K562 (cell line): ENCODE data around the gene TMEM41B. TPM values are rescaled to one million over a fixed set of nuclear protein-coding genes. Genes with fewer than 3 reads are reported as not detected.

ENCODE experiments used
- CBFA2T3 ChIP-seq: fragments of 450-650 bp; IDR thresholded peaks from 2 replicates; pipeline ENCODE4 v1.6.1; 2017
- CEBPG ChIP-seq, 3 experiments: fragments of 200-800 bp in 1 of 3; sonication (Bioruptor generic) in 1 of 3; sonication (generic) in 1 of 3; formaldehyde crosslinking in 1 of 3; IDR thresholded peaks in 2 of 3; conservative IDR thresholded peaks in 1 of 3; 2 replicates each; pipeline versions ENCODE4 v1.6.1 to v1.8.0; 2016 to 2022; ENCODE audit warnings: missing compliant biosample characterization in 2 of 3, missing genetic modification characterization in 2 of 3, mild to moderate bottlenecking in 1 of 3, missing genetic modification reagents in 1 of 3
- CHCHD3 ChIP-seq: fragments of 250-450 bp; sonication (Bioruptor Pico); IDR thresholded peaks from 2 replicates; pipeline ENCODE4 v2.1.2; 2022; ENCODE audit warnings: mild to moderate bottlenecking
- ELF4 ChIP-seq: fragments of 450-650 bp; formaldehyde crosslinking; IDR thresholded peaks from 2 replicates; pipeline ENCODE4 v1.4.0; 2022; ENCODE audit warnings: missing genetic modification characterization
- ESRRB ChIP-seq: fragments of 250-450 bp; sonication (Bioruptor Pico); IDR thresholded peaks from 2 replicates; pipeline ENCODE4 v1.5.0; 2020; ENCODE audit warnings: mild to moderate bottlenecking, moderate library complexity, borderline replicate concordance
- ETV5 ChIP-seq: sonication (generic); formaldehyde crosslinking; IDR thresholded peaks from 2 replicates; pipeline ENCODE4 v1.4.0; 2020; ENCODE audit warnings: low read depth, mild to moderate bottlenecking, missing genetic modification reagents
- FOXK1 ChIP-seq: sonication (generic); formaldehyde crosslinking; IDR thresholded peaks from 2 replicates; pipeline ENCODE4 v1.8.0; 2022; ENCODE audit warnings: missing genetic modification reagents, mild to moderate bottlenecking, borderline replicate concordance
- FOXK2 ChIP-seq, 2 experiments: fragments of 450-650 bp; IDR thresholded peaks in 1 of 2; conservative IDR thresholded peaks in 1 of 2; 2 replicates each; pipeline ENCODE4 v1.6.1; 2016; ENCODE audit warnings: low read depth in 2 of 2, mild to moderate bottlenecking in 1 of 2
- GATAD2B ChIP-seq: fragments of 450-650 bp; IDR thresholded peaks from 2 replicates; pipeline ENCODE4 v1.6.1; 2017; ENCODE audit warnings: mild to moderate bottlenecking, borderline replicate concordance
- MAFG ChIP-seq: fragments of 450-650 bp; conservative IDR thresholded peaks from 2 replicates; pipeline ENCODE4 v1.6.1; 2016; ENCODE audit warnings: missing genetic modification characterization, missing compliant biosample characterization
- MCM5 ChIP-seq: fragments of 450-650 bp; IDR thresholded peaks from 2 replicates; pipeline ENCODE4 v1.6.1; 2016; ENCODE audit warnings: low read depth
- PHB2 ChIP-seq: fragments of 450-650 bp; IDR thresholded peaks from 2 replicates; pipeline ENCODE4 v1.6.1; 2017; ENCODE audit warnings: low read depth
- PRPF4 ChIP-seq: fragments of 200-400 bp; formaldehyde crosslinking; IDR thresholded peaks from one replicate; pipeline ENCODE4 v1.6.1; 2017; ENCODE audit warnings: low read length, low read depth, mild to moderate bottlenecking; ENCODE audit not compliant: insufficient read depth, poor library complexity, severe bottlenecking
- PTRF ChIP-seq: fragments of 450-650 bp; IDR thresholded peaks from 2 replicates; pipeline ENCODE4 v1.6.1; 2016; ENCODE audit warnings: mild to moderate bottlenecking, missing genetic modification characterization, missing compliant biosample characterization
- PYGO2 ChIP-seq: fragments of 450-650 bp; IDR thresholded peaks from 2 replicates; pipeline ENCODE4 v1.6.1; 2016; ENCODE audit warnings: mild to moderate bottlenecking, missing genetic modification characterization, moderate library complexity, missing compliant biosample characterization
- SMC3 ChIP-seq: conservative IDR thresholded peaks from 2 replicates; pipeline ENCODE4 v1.6.1; 2011; ENCODE audit warnings: low read depth, low read length, improper control_type of control experiment; ENCODE audit not compliant: insufficient read depth
- TARDBP ChIP-seq: fragments of 450-650 bp; IDR thresholded peaks from 2 replicates; pipeline ENCODE4 v1.6.1; 2016
- ZNF146 ChIP-seq: IDR thresholded peaks from one replicate; pipeline ENCODE4 v1.6.1; 2018; ENCODE audit warnings: missing compliant biosample characterization; ENCODE audit not compliant: unreplicated experiment
- ZNF551 ChIP-seq: fragments of 250-450 bp; sonication (Bioruptor Pico); IDR thresholded peaks from 2 replicates; pipeline ENCODE4 v1.5.0; 2021; ENCODE audit warnings: mild to moderate bottlenecking, moderate library complexity
- ZNF561 ChIP-seq: fragments of 450-650 bp; formaldehyde crosslinking; conservative IDR thresholded peaks from 2 replicates; pipeline ENCODE4 v1.4.0; 2020; ENCODE audit warnings: mild to moderate bottlenecking, moderate library complexity
- polyA plus RNA-seq, 8 experiments: library from polyadenylated mRNA; depleted of rRNA in 4 of 8; stranded (reverse) in 5 of 8; unstranded in 3 of 8; fragments of >200 nt; fragmentation: Nextera tagmentation in 2 of 8; fragmentation: Illumina TruSeq in 1 of 8; extraction: Ambion mirVana in 2 of 8; extraction: Trizol in 1 of 8; gene quantifications; 2 replicates each; pipeline versions ENCODE4 v1.2.1 to v1.2.3, GENCODE V29; 2011 to 2014; ENCODE audit warnings: inconsistent platforms in 1 of 8, missing spikeins in 1 of 8
- total RNA-seq, 7 experiments: library from RNA; depleted of rRNA in 6 of 7; stranded (reverse); fragments of >200 nt in 6 of 7; fragmentation: Illumina TruSeq in 2 of 7; extraction: Trizol in 2 of 7; gene quantifications; 2 replicates each; pipeline versions ENCODE4 v1.2.1 to v1.2.3, GENCODE V29; 2011 to 2021; ENCODE audit warnings: low replicate concordance in 1 of 7
- TF ChIP-seq, protein P1 (sequence below): fragments of 450-650 bp; IDR thresholded peaks from 2 replicates; pipeline ENCODE4 v1.6.1; 2016; ENCODE audit warnings: low read depth, mild to moderate bottlenecking, moderate library complexity
- TF ChIP-seq, protein P2 (sequence below): fragments of 450-650 bp; IDR thresholded peaks from 2 replicates; pipeline ENCODE4 v1.6.1; 2018; ENCODE audit not compliant: partially characterized antibody
- TF ChIP-seq, protein P3 (sequence below): fragments of 250-450 bp; sonication (Bioruptor Pico); IDR thresholded peaks from 2 replicates; pipeline ENCODE4 v1.5.0; 2022; ENCODE audit warnings: mild to moderate bottlenecking

The TMEM41B gene
- total and polyA plus RNA-seq, 9 of the 15 experiments (the other 6 are each of a cell fraction or from before 2014, with no cell fraction given), result 17.1 to 89.6 (median 48.7) TPM

DNA sequence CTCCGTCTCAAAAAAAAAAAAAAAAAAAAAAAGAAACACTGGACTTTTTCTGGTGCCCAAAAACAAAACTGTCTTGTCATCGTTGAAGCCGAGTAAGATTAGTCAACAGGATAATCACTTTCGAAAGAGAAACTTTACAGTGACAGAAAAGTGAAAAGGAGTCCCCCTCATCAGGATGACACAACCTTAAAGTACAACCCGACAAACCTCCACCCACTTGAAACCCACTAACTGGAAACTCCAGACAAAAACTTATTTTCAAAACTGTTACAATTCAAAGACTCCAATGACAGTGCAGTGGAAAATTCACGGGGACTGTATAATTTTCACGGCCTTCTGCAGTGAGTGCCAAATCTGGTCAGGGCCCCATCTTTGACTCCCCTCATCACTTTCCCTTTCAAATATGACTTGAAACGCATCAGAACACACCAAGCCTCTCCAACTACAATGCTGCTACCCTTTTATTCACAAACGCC, 50.5 kb downstream of the TMEM41B start (continued):
- TF ChIP-seq GATAD2B, result peak; percentile 52; the same call in 1 of the 2 replicates
- TF ChIP-seq FOXK2 (conservative IDR thresholded peaks at IDR 0.05 in 1 of 2, IDR thresholded peaks at IDR 0.05 in 1 of 2; ENCODE audit: low read depth in 2 of 2), result peak in 1 of 2 experiments; percentile 36; a peak in 1 of 4 replicates
- no peak for TF ChIP-seq SMC3
- TF ChIP-seq ZNF561 (CRISPR knock-in tag), result no peak
- no peak for TF ChIP-seq ESRRB (CRISPR knock-in tag)
- no peak for TF ChIP-seq MCM5
- no peak for TF ChIP-seq CBFA2T3
- TF ChIP-seq, protein P1, sequence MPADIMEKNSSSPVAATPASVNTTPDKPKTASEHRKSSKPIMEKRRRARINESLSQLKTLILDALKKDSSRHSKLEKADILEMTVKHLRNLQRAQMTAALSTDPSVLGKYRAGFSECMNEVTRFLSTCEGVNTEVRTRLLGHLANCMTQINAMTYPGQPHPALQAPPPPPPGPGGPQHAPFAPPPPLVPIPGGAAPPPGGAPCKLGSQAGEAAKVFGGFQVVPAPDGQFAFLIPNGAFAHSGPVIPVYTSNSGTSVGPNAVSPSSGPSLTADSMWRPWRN, result peak; percentile 29; the same call in 1 of the 2 replicates
- no peak for TF ChIP-seq ZNF146 (CRISPR knock-in tag)
- no peak for TF ChIP-seq CEBPG (CRISPR knock-in tag; IDR thresholded peaks at IDR 0.05)
- peak in 1 of 2 experiments; percentile 65; a peak in 2 of 4 replicates for TF ChIP-seq CEBPG (tag; conservative IDR thresholded peaks at IDR 0.05 in 1 of 2, IDR thresholded peaks at IDR 0.05 in 1 of 2)
- no peak for TF ChIP-seq PTRF (tag)
- TF ChIP-seq ZNF551, result no peak
- no peak for TF ChIP-seq TARDBP
- TF ChIP-seq, protein P2, sequence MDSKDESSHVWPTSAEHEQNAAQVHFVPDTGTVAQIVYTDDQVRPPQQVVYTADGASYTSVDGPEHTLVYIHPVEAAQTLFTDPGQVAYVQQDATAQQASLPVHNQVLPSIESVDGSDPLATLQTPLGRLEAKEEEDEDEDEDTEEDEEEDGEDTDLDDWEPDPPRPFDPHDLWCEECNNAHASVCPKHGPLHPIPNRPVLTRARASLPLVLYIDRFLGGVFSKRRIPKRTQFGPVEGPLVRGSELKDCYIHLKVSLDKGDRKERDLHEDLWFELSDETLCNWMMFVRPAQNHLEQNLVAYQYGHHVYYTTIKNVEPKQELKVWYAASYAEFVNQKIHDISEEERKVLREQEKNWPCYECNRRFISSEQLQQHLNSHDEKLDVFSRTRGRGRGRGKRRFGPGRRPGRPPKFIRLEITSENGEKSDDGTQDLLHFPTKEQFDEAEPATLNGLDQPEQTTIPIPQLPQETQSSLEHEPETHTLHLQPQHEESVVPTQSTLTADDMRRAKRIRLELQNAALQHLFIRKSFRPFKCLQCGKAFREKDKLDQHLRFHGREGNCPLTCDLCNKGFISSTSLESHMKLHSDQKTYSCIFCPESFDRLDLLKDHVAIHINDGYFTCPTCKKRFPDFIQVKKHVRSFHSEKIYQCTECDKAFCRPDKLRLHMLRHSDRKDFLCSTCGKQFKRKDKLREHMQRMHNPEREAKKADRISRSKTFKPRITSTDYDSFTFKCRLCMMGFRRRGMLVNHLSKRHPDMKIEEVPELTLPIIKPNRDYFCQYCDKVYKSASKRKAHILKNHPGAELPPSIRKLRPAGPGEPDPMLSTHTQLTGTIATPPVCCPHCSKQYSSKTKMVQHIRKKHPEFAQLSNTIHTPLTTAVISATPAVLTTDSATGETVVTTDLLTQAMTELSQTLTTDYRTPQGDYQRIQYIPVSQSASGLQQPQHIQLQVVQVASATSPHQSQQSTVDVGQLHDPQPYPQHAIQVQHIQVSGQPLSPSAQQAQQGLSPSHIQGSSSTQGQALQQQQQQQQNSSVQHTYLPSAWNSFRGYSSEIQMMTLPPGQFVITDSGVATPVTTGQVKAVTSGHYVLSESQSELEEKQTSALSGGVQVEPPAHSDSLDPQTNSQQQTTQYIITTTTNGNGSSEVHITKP, result peak; percentile 28
- TF ChIP-seq PRPF4, result no peak
- peak; percentile 97 for TF ChIP-seq MAFG
- no peak for TF ChIP-seq PHB2
- TF ChIP-seq CHCHD3 (CRISPR knock-in tag), result no peak
- no peak for TF ChIP-seq ELF4 (CRISPR knock-in tag)
- no peak for TF ChIP-seq FOXK1 (CRISPR knock-in tag)
- TF ChIP-seq, protein P3, sequence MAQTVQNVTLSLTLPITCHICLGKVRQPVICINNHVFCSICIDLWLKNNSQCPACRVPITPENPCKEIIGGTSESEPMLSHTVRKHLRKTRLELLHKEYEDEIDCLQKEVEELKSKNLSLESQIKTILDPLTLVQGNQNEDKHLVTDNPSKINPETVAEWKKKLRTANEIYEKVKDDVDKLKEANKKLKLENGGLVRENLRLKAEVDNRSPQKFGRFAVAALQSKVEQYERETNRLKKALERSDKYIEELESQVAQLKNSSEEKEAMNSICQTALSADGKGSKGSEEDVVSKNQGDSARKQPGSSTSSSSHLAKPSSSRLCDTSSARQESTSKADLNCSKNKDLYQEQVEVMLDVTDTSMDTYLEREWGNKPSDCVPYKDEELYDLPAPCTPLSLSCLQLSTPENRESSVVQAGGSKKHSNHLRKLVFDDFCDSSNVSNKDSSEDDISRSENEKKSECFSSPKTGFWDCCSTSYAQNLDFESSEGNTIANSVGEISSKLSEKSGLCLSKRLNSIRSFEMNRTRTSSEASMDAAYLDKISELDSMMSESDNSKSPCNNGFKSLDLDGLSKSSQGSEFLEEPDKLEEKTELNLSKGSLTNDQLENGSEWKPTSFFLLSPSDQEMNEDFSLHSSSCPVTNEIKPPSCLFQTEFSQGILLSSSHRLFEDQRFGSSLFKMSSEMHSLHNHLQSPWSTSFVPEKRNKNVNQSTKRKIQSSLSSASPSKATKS (CRISPR knock-in tag), result no peak
- TF ChIP-seq PYGO2 (tag), result no peak
- TF ChIP-seq ETV5 (CRISPR knock-in tag), result no peak
- TF ChIP-seq, all 486 proteins: peak for 30
